Subcutaneous adipose tissue (tissue), 4 donors: Measurements from ENCODE around the gene STAT1. TPM values are rescaled to one million over a fixed set of nuclear protein-coding genes. Genes with fewer than 3 reads are reported as not detected.

Experiments
- total RNA-seq, 4 donors: library from RNA; depleted of rRNA; stranded (reverse); fragments of >200 nt; gene quantifications; one replicate each; pipeline ENCODE4 v1.1.0, GENCODE V29; 2016
- TF ChIP-seq, protein P1 (sequence below): fragments of 450-650 bp; IDR thresholded peaks from one replicate; pipeline ENCODE4 v1.5.1; 2016; ENCODE audit warnings: low read depth, mild to moderate bottlenecking, control low read depth, antibody characterized with exemption, moderate library complexity

Gene STAT1
- total RNA-seq, 4 donors from 2014 or later = 55.5 to 123 (median 70.8) TPM

DNA sequence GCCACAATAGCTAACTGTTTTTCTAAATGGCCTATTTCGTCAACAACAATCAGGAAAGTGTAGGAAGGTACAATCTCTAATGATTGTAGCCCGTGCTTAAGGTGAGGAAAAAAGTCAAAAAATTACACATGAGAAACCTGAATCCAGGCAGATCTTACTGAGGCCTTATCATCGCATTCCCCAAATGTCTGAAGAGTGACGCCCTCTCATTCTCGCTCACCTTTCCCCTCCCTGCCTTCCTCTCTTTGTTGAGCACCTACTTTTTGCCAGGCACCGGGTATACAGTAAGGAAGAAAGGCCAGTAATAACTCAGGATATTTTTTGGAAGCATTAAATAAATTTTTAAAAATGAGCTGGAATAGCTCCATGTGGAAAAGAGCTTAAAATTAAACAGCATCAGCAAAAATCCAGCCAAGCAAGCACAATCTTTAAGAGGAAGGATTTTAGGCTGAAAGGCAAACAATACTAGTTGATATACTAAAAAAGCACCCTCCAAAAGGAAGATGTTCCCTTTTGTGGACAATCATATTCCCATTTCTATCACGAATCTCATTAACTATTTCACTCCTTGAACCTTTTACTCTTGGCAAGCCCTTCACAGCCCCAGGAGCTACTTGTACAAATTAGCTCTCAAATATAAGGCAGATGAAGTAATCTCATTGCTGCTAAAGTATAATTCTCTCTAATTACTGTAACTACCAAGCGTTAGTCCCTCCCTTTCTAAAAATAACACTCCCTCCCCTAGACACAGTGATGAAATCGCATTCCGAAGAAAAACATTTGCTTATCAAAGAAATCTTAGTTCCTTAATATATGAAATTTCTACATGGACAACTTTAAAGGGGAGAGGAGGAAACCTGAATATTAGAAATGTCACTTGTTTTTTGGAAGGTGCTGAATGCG lies 40.0 kb downstream of the STAT1 start:
- TF ChIP-seq, protein P1, sequence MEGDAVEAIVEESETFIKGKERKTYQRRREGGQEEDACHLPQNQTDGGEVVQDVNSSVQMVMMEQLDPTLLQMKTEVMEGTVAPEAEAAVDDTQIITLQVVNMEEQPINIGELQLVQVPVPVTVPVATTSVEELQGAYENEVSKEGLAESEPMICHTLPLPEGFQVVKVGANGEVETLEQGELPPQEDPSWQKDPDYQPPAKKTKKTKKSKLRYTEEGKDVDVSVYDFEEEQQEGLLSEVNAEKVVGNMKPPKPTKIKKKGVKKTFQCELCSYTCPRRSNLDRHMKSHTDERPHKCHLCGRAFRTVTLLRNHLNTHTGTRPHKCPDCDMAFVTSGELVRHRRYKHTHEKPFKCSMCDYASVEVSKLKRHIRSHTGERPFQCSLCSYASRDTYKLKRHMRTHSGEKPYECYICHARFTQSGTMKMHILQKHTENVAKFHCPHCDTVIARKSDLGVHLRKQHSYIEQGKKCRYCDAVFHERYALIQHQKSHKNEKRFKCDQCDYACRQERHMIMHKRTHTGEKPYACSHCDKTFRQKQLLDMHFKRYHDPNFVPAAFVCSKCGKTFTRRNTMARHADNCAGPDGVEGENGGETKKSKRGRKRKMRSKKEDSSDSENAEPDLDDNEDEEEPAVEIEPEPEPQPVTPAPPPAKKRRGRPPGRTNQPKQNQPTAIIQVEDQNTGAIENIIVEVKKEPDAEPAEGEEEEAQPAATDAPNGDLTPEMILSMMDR = no peak

DNA sequence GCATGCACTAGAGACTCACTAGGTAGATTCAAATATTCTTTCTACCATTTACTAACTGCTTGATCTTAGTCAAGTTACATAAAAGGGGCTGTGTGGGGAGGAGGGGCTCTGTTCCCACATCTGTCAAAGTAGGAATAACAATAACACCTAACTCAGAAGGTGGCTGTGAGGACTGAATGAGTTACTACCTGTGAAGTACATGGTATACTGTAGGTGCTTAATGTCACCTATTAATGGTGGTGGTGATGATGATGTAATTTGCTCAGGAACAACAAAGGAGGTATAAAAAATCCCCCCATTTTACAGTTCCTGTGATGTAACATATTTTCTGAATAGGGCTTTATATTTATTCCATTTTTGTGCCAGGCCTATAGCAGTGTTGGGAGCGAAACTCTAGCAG lies 40.7 kb downstream of the STAT1 start:
- TF ChIP-seq, protein P1 = no peak

DNA sequence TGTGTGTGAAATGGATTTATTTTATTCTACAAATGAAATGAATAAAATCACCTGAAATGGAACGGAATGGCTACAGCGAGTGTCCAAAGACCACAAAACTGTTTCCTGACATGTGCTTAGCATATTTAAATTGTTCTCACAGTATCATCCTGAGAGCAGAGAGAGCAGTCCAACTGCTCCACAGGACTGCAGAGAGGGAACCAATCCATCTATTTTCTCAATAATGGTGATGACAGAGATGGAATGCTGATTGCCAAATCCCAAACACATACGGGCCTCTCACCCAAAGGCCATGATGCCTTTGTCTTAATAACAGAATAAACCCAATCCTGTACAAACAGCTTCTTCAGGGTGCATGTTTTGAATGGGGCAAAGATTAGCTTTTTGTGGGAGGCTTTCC lies 41.1 kb downstream of the STAT1 start:
- TF ChIP-seq, protein P1 = no peak

DNA sequence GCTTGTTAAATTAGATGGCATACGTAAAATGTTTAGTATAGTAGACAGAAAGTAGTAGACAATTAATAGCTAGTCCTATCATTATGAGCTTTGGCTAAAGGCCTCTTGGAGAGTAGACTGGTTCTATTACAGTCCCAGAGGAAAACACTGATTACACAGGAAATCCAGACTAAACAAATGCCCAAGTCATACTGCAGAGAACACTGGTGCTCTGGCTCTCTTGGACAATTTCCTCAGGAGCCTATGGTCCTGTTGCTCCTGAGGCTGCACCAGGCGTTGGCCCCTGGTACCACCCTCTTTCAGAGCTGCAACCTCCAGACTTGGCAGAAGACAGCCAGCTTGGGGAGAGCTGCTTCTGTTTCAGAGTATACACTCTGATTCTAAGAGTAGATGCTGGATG lies 41.8 kb downstream of the STAT1 start:
- TF ChIP-seq, protein P1 = no peak

DNA sequence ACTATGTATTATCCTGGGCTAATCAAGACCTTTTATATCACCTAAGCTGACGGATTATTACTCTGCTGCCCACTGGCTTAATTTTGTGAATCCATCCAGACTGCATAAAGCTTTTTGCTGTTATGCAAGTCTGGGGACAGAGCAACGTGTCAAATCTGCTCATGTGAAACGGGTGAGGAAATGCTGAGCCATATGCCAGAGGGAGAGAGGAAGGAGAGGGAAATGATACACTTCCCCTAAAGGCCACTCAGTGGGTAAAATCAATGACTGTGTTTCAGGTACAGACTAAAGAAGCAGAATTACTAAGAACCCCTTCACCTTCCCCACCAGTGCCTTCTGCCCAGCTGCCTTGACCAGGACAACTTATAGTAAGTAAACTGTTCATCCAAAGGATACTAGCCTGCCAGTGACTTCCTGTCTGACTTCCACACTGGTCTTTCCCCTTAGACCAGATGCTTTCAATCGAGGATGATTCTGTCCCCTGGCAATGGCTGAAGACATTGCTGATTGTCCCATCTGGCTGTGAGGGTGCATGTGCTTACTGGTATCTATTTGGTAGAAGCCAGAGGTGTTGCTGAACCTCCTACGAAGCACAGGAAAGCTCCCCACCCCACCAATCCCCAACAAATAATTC lies 43.0 kb downstream of the STAT1 start:
- TF ChIP-seq, protein P1 = no peak

DNA sequence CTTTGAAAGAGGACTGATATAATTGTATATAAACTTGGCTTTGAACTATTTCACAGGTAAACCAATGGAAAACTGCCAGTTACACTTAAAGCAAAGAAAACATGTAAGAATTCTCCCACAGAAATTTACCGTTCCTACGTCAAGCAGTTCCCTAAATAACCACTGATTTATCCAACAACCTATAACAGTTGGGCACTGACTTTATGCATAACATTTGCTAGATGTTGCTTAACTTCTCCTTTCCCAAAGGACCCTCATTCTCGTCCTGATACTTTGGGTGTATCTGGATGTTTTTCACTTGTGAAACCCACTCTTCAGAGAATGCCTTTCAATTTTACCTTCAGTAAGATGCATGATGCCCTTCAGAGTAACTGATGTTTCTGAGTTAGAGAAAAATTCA lies 43.8 kb downstream of the STAT1 start:
- TF ChIP-seq, protein P1 = no peak

DNA sequence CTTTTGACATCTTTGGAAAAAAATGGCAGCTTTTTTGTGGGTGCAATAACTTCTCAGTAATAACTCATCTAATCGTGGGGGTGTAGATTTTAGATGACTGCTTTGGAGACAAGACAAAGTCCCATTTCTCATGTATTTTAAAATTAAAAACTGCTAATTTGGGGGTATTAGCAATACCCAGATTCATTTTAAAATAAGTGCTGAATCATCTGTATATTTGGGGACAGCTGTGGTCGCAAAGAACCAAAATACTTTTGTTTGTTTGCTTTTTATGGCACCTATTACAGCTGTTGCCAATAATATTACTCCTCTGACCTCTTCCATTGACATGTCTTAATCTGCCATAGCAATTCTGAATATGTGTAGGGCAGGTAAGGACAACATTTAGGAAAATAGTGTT lies 45.4 kb downstream of the STAT1 start:
- TF ChIP-seq, protein P1 = no peak
